ENCODE results near the gene RALGAPA2.
"Not testable (repeated sequence)": the region's sequence is repeated elsewhere in the genome, so short reads cannot be mapped to it uniquely, and the experiment has no call there.

Gene RALGAPA2

DNA sequence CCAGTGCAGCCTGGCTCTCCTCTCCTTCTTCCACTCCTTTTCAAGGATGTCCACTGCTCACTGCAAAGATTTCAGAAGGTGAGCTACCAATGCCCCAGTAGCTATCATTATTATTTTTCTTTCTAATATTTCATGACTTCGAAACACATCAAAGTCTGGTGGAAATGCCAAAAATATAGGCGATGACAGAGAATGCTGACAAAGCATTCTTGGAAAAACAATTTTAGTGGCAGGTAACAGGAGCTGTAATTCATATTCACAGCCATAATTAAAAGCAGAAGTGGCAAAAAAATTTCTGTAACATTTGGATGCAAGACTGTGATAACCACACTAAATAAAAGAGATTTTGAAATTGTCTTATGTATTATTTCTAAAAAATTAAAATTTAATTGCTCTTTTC, 133.6 kb downstream of the RALGAPA2 start:
- DNase-seq (ENCODE audit: low read depth, low spot score), result no peak

DNA sequence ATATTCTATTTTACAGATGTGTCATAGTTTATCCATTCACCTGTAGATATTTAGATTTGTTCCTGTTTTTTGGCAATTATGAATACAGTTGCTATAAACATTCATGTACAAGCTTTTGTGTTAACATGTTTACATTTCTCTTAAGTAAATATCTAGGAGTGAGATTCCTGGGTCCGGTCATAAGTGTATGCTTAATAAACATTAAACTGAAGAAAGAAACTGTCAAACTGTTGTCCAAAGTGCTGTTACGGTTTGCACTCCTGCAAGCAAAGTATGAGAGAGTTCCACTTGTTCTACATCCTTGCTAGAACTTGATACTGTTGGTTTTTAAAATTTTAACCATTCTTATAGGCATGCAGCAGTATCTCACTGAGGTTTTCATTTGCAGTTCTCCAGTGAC, 138.6 kb downstream of the RALGAPA2 start:
- no peak for DNase-seq (ENCODE audit: low read depth, low spot score)

DNA sequence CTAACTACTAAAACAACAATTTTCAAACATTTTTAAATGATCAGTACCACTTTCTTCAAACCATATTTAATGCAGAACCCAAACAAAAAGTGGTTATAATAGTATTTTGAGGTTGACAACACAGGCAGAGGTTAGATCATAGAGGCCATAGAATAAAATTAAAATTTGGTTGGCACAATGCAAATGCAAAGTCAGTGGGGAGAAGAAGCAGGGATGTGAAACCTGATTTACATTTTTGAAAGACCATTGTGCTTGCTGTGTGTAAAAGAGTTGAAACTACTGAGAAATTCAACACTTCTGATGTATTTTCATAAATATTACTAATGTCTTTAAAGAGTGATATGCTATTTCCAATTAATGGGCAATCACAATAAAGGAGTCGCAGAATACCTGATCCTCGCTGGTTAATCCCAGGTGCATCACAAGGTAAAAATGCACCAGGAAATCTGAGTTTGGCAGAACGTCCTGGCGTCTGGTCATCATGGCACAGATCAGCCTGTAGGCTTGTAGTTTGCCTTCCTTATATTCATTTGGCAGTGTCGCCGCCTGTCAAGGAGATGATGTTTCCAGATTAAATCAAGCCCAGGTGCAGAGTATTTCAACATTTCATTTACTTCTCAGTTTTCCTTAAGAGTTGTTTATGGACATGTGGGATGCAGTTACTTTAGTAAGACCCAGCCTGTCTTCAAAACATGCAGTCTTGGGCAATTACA, 141.2 kb downstream of the RALGAPA2 start:
- DNase-seq (ENCODE audit: low read depth, low spot score), result no peak

DNA sequence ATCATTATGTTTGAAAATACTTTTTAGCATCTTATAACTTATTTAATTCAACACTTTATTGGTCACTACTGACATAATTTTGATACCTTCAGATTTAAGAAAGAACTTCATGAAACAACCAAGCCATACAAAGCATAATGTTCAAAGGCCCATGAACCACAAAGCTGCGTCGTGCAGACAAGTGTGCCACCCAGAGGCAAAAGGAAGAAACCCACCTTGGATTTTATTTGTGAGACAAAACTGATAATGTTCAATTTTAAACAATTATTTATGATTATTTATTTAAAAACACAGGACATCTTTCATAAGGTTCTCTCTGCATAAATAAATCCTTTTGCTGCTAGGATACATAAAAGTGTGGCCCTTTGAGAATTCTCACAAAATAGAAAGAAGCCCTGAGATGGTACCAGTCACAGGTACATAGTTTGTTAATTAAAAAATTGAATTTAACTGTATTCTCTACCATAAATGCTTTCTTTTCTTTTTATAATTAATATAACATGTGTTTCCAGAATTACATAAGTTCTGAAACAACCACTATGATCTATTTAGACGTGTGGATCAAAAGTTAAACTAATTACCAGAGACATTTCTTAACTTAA, 143.7 kb downstream of the RALGAPA2 start:
- DNase-seq (ENCODE audit: low read depth, low spot score), result no peak

DNA sequence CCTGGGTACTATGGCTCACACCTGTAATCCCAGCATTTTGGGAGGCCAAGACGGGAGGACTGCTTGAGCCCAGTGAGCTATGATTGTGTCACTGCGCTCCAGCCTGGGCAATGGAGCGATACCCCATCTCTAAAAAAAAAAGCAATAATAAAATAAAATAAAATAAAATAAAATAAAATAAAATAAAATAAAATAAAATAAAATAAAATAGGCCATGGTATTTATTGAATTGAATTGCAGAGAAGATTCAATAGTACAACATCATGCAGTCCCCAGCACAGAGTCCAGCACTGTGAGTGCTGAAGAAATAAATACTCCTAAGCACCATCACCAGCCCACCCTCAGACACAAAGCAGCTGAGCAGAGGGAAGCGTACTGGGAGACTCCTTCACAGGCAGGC, 144.7 kb downstream of the RALGAPA2 start:
- DNase-seq (ENCODE audit: low read depth, low spot score), result no peak

DNA sequence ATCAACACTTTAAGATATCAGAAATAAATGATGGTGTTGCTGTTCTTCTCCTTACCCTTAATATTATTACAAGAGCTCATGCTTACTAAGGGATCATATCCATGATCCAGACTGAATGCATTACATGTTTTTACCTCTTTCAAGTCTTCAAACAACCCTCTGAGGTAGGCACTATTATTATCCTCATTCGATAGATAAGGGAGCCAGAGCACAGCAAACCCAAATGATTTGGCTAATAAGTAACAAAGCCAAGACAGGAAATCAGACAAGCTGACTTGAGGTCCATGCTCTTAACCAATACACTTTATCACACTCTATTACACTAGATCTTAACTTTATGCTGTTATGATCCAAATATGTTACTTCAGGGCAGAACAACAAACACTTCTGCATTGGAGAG, 145.9 kb downstream of the RALGAPA2 start:
- no peak for DNase-seq (ENCODE audit: low read depth, low spot score)

DNA sequence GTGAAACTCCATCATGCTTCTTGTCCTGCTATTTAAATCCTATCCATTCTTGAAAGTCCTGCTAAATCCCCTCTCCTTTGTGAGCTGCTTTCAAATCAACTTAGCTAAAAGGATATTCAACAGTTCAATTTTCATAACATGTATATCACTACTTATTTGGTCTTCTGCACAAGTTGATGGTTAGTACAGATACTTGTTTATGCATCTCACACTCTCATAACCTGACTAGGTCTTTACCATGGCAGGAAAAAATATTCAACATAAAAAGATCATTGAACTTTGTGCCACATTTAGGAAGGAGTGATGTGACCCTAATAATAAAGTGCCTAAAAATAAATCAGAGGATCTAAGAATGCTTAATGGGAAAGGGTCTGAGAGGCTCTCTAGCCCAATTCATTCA, 148.2 kb downstream of the RALGAPA2 start:
- DNase-seq (ENCODE audit: low read depth, low spot score), result no peak

DNA sequence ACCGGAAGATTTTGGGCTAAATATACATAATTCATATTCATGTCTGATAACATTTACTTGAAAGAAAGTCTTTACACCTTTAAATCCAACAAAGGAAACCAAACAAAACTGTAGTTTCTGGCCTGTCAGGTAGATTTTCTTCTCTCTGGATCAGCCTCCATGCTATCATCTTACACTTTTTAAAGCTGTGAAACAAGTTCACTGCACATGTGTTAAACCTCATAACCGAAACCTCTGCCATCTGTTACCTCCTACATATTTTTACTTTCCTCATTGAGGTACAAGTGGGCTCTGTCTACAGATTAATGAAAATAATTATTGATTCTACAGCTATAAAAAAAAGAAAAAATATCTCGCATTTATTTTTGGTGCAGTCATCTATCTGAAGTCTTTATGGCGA, 149.9 kb downstream of the RALGAPA2 start:
- DNase-seq (ENCODE audit: low read depth, low spot score), result no peak

DNA sequence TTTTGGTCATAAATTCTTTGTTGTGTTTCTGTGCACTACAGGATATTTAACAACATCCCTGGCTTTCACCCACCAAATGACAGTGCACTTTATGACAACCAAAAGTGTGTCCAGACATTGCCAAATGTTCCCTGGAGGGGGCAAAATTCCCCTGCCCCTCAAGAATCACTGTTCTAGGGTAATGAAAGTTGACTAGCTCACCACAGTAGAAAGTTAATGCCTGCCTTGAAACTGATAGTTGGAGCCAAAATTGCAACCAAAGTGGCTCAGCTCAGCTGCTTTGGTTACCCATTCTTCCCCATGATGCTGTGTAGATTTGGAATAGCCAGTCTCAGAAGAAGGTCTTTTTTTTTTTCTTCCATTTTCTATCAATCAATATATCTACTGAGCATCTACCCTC, 150.6 kb downstream of the RALGAPA2 start:
- DNase-seq (ENCODE audit: low read depth, low spot score), result no peak

DNA sequence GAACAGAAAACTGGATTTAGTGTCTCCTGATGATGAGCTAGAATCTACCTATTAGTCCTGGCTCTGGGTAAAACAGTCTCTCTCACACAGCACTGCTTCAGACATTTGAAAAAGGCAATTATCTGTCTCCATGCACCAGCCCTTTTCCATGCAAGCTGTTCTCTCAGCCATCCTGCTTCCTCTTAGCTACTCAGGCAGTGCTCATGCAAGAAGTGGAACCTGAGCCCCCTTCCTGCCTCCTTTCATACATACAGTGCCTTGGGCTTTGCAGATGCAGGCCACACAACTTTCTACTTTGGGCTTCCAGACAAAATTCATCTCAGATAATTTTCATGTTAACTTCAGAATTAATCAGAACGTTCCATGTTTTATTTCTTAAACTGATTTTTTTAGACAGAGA, 151.3 kb downstream of the RALGAPA2 start:
- no peak for DNase-seq (ENCODE audit: low read depth, low spot score)

DNA sequence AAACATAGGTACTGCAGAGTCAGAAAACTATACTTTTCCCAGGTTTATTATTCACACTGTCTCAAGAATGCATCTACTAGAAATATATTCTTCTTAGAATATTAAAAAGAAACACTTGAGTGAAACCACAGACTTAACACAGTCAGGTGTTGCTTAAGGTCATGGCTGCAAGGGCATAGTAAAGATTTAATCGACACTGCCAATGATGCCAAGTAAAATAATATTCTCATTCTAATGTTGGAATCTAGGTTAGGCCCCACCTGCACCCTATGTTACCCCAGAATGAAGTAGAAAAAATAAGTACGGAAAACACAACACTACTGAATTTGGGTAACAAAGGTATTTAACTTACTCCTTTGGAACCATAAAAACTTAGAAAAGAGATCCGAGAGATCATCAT, 155.0 kb downstream of the RALGAPA2 start:
- no peak for DNase-seq (ENCODE audit: low read depth, low spot score)

DNA sequence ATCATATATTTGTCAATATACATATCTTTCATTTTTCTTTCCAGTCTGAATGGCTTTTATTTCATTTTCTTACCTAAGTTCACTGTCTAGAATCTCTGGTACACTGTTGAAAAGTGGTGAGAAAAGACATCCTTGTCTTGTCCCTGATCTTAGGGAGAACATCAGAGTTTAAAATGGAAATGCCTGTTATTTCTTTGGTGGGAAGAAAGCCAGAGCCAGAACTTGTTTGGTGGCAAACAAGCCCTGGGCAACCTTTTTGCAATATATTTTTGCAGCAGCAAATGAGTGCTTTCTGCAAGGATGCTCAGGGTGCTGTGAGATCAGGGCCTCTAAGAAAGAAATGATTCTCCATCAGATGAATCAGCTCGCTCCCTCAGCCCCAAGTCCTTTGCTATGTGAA, 156.6 kb downstream of the RALGAPA2 start:
- DNase-seq (ENCODE audit: low read depth, low spot score), result no peak

DNA sequence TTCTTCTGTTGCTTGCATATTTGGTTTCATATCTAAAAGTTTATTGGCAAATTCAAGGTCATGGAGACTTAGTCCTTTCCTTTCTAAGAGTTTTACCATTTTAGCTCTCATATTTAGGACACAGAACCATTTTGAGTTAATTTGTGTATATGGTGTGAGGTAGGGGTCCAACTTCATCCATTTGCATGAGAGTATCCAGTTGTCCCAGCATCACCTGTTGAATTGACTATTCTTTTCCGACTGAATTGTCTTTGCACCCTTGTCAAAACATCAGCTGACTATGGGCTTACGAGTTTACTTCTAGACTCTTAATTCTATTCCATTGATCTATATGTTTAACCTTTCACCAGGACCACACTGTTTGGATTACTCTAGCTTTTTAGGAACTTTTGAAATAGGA, 157.5 kb downstream of the RALGAPA2 start:
- no peak for DNase-seq (ENCODE audit: low read depth, low spot score)

DNA sequence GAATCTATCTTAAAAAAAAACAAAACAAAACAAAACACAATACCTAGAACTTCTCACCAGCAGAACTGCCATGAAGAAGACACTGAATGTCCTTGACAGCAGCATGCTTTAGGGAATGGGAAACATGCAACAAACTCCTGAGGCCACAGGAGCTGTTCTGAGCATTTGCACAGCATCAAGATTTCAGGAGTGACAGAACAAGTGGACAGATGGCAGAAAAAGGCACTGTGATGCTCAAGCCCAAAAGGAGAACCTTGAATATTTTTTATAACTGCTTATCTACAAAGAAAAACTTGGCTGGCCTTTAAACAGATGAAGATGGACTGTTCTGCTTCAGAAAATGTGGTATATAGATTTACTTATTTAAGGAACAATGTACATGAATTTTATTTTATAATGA, 158.9 kb downstream of the RALGAPA2 start:
- no peak for DNase-seq (ENCODE audit: low read depth, low spot score)

DNA sequence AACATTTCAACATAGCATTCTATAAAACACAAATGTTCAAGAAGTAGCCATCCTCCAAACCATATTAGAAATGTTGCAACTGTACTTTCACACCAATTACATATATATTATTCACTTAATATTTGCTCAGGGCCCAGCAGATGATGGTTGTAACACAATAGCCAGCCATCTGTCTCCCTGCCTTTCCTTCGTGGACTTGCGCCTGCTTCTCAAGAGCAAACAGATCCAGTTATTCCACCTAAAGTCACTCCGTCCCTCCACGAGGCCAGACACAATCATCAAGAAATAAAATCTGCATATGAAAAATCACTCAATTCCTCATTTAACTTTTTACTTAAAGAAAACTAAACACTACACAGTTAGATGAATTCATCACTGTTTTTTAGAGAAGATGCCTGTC, 160.4 kb downstream of the RALGAPA2 start:
- no peak for DNase-seq (ENCODE audit: low read depth, low spot score)

DNA sequence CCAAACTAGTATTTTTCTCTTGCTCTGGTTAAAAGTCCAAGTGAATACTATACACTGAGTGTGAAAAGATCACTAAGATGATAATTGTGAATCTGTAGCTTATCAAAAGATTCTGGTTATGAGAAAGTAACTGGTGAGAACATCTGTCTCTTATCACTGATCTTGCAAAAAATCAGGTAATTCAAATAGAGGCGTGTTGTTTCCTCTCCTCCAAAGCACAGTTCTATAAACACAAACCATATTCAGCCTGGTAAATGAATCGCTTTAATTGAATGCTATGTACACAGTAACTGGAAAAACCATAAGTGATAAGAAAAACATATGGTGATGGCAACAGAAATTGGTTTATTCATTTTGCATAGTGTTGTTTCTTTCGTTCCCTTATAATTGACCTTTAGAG, 161.0 kb downstream of the RALGAPA2 start:
- DNase-seq (ENCODE audit: low read depth, low spot score), result no peak

DNA sequence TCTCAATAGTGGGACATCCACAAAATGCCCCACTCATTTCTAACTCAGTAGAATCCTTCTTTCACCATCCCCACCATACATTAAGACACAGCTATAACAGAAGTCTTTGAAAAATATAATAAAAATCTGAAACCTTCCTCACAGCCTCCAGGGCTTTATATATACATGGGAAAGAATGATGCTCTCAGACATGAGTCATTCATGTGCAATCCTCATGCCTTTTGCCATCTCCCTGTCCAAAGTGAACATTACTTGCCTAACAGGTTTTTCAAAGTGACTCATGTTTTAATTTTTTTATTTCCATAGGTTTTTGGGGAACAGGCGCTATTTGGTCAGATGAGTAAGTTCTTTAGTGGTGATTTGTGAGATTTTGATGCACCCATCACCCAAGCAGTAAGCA, 162.7 kb downstream of the RALGAPA2 start:
- DNase-seq (ENCODE audit: low read depth, low spot score), result no peak

DNA sequence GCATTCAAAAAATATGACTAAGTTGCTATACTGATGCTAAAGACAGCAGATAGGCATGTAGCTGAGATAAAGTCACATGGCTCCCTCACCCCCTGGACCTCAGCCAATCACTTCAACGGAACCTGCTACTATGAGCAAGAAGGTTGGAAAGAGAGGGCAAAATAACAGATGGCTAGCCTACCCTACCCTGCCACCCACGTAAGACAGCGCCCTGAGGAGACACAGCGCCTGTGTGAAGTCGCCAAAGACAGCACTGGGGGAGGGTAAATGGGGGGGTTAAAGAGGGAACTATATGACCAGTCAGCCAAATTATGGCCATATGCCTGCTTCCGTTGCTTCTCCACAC, 163.2 kb downstream of the RALGAPA2 start:
- no peak for DNase-seq (ENCODE audit: low read depth, low spot score)

DNA sequence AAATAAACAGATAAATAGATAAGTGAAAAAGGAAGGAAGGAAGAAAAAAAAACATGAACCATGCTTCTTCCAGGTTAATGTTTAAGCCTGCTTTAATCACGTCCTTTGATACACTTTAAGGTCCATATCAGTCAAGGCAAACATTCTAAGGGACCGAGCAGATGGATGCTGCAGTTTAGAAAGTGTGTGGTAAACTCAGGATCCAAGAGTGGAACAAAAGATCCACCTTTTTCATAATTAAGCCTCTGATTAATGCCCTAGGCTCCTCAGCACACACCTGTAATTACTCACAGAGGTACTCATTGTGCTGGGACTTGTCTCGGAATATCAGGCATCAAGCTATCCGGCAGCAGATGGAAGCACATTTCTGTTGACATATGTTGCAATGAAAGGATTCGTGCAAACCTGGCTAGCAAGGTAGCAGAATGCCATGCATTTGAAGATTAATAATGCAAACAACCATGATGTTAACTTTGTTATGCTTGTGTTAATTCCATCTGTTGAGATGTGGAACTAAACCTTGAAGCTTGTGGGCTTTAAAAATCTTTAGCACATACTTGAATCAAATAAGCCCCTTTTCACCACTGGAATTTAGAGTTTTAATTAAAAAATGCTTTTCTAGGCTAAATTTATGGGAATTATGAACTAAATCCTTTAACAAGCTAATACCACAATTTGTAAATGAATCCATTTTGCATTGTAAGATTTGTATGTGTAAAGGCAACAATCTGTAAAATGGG, 163.7 kb downstream of the RALGAPA2 start:
- no peak for DNase-seq (ENCODE audit: low read depth, low spot score)

DNA sequence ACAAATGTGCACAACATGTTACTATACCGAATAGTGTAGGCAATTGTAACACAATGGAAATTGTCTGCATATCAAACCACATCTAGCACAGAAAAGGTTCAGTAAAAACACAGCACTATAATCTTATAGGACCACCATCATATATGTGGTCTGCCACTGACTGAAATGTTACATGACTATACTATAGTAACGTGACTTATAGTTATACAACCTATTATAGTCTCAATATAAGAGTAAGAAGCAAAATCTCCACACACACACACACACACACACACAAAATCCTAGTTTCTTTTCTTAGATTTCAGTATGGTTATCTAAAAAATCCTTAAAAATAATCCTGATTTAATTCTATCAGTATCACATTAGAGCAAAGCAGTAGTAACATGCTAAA, 164.6 kb downstream of the RALGAPA2 start:
- DNase-seq (ENCODE audit: low read depth, low spot score), result no peak

DNA sequence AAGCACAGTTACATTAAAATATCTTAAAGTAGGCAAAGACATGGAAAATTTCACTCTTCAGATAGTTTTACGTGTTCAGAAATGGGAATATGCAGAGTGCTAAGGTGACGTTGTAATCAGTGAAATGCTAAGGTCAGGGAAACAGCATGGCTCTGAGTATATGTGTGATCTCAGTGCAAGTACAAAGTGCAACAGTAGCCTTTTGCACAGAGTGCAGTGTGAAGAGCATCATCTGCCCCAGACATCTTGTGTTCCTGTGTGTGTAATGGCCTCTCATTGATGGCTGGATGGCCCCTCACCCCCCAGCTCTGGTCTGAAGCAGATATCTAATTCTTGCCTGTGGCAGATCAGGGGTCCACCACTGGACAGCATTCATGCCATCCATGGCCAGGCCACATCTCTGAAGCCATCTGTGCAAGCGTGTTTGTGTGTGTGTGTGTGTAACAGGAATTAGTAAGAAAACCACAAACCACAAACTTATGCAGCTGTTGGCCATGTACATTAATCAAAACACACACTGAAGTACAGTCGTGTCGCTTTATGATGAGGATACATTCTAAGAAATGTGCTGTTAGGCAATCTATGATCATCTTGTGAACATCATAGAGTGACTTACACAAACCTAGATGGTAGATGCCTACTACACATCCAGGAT, 165.1 kb downstream of the RALGAPA2 start:
- DNase-seq (ENCODE audit: low read depth, low spot score), result no peak

DNA sequence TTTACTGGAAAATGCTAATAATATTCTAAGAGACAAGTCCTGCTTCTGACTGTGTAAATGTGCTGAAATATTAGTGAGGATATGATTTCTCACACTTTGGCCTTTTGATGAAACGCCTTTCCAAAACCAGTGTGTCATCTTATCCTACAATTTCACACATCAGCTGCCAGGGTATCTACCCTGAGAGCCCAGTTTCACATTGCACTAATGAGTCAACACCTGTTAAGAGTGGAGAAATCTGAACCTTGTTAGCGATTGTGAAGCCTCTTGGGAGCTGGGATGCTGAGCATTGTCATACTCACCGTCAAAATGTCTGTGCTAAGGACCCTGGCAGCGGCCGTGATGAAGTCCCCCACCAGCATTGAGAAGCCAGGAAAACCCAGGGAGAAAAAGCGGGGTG, 166.0 kb downstream of the RALGAPA2 start:
- DNase-seq (ENCODE audit: low read depth, low spot score), result no peak

DNA sequence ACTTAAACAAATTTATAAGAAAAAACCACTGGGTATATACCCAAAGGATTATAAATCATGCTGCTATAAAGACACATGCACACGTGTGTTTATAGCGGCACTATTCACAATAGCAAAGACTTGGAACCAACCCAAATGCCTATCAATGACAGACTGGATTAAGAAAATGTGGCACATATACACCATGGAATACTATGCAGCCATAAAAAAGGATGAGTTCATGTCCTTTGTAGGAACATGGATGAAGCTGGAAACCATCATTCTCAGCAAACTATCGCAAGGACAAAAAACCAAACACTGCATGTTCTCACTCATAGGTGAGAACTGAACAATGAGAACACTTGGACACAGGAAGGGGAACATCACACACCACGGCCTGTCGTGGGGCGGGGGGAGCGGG, 169.1 kb downstream of the RALGAPA2 start:
- DNase-seq (ENCODE audit: low read depth, low spot score), result not testable (repeated sequence)

Measured in ELF-1 (cell line).